GM21526 (cell line): ENCODE data around the gene C1QB.
"Not testable (repeated sequence)": the region's sequence is repeated elsewhere in the genome, so short reads cannot be mapped to it uniquely, and the experiment has no call there.

Source experiments
- ATAC-seq: cut with Tn5 transposase; IDR thresholded peaks from one replicate; pipeline ENCODE4 v1.9.1; 2021; ENCODE audit warnings: moderate library complexity; ENCODE audit not compliant: unreplicated experiment, low FRiP score

Gene C1QB

DNA sequence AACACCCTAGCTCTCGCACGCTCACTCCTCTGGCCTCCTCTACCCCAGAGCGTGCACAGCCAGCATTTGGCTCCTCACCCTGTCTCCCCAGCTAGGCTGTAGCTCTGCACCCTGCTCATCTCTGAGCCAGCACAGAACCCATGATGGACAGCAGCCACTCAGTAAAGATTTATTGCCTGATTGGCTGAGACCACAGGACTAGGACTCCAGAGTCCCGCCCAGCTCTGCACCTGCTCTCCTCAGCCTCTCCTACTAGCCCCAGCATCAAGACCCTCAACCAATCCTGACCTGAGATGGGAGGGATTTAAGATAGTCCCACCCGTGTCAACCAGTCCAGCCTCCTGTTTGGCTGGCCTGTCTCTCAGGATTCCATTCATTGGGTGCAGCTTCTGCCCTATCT, 9.3 kb downstream of the C1QB start:
- no peak for ATAC-seq

DNA sequence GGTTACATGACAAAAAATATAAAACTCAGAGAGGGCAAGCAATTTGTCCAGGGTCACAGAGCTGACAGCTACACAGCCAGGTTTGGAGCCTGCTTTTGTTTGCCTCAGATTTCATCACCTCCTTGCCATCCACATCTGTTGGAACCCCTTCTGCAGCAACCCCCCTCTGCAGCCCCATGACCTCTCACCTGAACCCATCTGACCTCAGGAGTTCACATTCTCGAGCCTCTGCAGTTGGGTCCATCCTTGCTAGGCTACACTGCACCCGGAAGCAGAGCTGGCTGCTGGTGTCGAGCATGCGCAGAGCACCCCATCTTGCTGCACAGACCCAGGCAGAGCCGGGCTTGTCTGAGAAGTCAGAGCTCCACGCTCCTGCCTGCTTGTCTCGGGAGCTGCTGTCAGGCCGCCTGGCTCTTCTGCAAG, 10.0 kb downstream of the C1QB start:
- no peak for ATAC-seq

DNA sequence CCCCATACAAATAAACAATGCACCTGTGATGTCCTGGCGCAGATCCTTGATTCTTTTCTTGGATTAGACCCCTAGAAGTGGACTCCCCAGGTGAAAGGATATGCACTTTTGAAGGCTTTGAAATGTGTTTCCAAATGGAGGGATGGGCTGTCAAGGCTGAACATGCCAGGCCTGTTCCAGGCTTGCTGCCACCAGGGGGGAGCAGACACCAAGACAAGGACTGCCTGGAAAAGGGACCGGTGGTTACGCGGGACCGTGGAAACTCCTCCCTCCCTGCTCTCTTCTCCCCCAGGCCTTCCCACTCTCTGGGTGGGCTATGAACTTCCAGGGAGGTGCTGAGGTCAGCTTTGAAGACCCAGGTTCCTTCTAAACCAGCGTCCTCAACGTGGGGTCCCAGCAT, 12.7 kb downstream of the C1QB start:
- no peak for ATAC-seq

DNA sequence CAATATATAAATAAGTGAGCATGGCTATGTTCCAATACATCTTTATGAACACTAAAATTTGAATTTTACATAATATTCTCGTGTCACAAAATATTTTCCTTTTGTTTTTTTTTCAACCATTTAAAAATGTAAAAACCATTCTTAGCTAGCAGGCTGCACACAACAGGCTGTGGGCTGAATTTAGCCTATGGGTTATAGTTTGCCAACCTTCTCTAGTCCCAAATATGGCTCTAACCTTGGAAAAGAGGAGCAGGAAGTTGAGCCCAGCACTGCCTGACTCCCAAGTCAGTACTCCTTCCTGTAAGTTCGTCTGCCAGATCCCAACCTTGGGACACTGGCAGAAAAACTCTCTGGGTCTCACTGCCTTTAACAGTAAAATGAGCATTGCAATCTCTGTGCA, 13.4 kb downstream of the C1QB start:
- no peak for ATAC-seq

DNA sequence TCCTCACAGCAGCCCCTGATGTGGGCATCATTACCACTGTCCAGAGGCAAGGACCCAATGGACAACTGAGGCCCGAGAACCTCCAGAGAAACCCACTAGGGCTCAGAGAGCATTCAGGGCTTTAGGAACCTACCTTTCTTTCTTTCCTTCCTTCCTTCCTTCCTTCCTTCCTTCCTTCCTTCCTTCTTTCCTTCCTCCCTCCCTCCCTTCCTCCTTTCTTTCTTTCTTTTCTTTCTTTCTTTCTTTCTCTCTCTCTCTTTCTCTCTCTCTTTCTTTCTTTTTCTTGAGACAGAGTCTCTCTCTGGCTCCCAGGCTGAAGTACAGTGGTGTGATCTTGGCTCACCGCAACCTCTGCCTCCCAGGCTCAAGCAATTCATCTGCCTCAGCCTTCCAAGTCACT, 15.8 kb downstream of the C1QB start:
- ATAC-seq, result not testable (repeated sequence)

DNA sequence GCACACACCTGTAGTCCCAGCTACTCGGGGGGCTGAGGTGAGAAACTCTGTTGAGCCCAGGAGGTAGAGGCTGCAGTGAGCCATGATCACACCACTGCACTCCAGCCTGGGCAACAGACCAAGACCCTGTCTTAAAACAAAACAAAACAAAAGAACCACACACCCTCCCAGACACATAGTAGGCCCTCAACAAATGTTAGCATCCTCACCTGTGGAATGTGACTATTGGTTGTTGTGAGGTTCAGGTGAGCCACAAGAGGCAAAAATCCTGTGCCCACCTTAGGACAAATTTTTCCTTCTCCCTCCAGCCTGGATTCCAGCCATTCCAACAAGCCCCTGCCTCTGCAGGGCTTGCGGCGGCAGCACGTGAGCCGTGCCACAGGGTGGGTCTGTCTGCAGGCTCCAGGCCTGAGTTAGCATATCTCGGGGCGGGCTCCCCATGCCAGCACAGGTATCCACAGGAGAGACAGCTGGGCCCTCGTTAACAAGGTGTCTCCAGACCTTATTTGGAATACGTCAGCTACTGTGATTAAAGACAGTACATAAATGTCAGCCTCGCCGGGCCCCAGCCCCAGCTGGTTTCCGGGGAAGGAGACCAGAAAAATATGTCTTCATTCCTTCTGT, 17.4 kb downstream of the C1QB start:
- no peak for ATAC-seq

DNA sequence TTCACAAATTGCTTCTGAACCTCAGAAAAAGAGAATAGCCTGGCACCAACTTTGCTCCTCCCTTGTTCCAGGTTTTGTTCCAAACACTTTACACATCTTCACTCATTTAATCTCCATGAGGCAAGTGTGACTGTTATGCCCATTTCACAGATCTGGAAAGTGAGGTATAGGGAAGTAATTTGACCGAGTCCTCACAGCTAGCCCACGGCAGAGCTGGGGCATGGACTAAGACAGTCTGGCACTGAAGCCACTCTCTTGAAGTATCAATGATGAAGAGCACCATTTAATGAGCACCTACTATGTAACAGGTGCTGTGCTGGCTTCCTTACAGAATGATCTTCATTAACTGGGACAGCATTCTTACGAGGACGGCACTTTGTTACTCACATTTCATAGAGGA, 19.0 kb downstream of the C1QB start:
- no peak for ATAC-seq

DNA sequence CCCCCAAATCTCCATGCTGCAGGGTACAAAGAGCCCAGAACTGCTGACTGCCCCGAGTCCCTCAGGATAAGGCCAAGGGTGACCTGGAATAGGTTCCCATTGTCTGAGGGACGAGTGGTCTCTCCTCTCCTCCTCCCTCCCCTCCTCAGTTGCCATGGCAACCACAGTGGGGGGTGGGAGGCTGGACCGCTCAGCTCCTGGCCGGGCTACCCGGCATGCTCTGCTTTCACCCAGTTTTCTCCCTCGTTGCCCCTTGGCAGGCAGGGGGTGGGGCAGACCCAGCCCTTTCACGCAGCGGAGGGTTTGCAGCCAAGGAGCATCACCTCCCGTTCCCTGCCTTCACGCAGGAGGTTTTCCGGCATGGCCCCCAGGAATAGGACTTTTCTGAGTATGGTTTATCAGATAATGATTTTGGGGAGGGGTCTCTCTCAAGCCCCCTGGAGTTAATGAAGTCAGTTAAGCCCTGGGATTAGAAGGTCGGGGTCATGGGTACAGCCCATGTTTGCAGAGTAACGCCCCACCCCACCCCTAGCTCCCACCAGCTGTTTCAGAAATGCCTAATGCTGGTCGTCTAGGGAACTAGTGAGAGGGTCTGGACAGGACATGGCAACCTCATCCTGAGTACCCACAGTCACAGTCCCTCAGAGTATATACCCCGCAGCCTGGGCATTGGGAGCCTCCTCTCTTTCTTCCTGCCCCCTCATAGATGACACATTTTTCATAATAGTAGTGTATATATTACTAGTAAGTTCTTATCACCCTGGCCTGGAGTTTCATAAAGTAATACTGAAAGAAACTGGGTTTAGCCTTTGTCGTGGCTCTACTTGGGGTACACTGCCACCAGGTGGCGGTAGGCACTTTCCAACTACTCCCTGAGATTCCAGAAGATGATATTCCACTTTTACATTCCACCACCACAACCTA, 20.7 kb downstream of the C1QB start:
- ATAC-seq, result no peak

DNA sequence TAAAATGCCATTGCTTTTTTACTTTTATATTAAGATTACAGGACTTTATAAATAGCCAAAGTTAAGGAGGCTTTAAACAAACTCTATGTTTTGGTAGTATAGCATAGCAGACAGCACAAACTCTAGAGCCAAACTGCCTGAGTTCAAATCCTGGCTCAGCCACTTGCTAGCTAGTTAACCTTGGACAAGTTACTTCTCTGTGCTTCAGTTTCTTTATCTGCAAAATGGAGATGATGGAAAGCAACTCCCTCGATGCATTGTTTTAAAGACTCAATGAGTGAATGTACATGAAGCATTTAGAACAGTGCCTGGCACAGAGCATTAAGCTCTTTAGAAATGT, 21.3 kb downstream of the C1QB start:
- ATAC-seq, result no peak

DNA sequence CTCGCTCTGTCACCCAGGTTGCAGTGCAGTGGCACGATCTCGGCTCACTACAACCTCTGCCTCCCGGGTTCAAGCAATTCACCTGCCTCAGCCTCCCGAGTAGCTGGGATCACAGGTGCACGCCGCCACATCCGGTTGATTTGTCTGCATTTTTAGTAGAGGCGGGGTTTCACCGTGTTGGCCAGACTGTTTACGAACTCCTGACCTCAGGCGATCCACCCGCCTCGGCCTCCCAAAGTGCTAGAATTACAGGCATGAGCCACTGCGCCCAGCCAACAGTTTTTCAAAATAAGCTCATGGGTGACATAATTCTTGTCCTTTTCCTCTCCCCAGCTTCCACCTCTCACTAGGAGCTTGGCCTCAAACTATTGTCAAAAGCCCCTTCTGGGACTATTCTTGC, 23.1 kb downstream of the C1QB start:
- ATAC-seq, result not testable (repeated sequence)

DNA sequence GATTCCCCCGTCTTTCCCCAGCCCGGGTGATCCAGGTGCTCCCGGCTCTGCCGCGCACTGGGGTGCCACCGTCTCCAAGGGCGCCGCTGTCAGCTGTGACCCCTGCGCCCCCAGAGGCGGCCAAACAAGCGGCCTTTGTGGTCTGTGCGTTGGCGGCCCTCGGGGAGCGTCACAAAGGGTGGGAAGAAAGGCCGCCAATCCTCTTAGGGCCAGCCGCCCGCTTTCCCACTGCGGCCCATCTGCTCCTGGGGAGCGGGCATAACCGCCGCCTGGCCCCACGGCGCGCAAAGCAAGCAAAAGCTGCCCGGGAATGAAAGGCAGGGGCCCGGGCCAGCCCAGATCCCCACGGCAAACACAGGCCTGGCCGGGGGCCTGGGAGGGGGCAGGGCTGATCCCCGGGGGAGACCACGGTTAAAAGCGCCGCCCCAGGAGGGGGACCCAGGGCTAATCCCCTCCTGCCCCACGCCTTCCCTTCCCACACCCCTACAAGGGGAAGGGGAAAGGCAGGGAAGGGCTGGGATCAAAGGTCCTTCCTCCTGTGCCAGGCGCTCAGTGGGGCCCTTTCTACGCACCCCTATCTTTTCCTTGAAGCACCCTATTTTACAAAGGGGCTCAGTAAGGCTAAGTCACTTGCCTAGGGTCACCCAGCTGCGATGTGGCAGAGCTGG, 24.0 kb downstream of the C1QB start:
- ATAC-seq, result no peak

DNA sequence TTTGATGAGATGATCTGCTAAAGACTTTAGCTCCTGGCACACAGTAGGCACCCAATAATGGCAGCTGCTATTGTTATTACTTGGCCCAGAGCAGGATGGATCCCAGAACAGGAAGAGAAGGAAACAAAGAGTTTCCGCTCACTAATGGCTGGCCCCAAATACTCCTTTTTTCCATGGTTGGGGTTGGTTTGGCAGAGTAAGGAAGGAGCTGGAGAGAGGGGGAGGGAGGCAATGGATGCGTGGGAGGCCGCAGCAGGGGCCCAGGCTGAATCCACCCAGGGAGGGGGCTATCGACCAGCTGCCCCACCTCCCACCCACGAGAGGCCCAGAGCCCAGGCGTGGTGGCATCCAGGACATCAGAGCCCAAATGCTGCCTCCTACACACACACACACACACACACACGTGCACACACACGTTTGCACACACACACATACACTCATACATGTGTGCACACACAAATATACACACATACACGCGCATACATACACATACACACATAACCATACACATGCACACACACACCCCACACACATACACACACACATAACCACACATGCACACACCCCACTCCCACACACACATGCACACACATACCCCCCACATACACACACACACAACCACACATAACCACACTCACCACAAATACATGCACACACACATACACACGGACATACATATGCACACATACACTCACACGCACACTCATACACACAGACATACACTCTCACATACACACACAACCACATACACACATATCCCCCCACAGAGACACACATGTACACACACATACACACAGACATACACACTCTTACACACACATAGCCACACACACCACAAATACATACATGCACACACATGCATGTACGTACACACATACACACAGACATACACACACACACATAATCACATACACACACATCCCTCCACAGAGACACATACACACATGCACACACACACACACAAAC, 25.2 kb downstream of the C1QB start:
- ATAC-seq, result no peak

DNA sequence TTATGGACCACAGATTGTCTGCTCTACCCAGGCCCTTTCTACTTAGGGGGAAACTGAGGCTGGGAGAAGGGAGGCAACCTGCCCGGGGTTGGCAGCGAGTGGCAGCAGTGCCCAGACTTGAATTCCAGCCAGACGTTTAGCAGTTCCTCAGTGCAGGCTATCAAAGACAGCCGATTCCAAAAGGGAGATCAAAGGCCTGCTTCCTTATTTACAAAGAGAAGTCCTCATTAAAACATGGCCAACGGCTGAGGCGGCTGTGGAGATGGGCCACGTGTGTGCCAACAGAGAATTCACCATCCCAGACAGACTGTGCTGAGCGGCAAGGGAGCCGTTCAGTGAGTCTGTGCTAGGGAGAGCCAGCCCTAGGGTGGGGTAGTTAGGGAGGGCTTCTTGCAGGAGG, 27.7 kb downstream of the C1QB start:
- no peak for ATAC-seq

DNA sequence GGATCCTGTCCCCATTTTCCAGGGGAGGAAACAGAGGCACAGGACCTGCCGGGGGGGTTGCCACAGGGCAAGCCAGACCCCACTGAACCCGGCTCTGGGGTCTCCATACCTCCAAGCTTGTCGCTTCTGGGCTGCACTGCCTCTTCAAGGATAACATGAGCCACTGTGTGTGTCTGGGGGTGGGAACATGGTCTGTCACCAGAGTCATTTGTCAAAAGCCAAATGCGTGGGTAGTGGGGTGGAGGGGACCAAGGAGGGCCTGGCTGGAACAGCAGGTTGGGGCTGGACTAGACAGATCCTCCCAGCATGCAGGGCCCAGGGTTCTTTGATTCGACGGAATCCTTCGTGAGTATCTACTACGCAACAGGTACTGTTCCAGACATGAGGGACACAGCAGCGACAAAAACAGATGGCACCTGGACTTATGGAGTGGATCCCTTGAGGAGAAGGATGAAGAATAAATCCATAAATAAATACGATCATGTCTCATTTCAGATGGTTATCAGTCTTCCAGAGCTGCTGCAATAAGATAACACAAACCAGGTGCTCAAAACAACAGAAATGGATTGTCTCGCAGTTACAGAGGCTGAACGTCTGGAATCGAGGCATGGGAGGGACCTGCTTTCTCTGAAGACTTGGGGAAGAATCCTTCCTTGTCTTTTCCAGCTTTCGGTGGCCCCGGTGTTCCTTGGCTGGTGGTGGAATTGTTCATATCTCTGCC, 28.7 kb downstream of the C1QB start:
- no peak for ATAC-seq

DNA sequence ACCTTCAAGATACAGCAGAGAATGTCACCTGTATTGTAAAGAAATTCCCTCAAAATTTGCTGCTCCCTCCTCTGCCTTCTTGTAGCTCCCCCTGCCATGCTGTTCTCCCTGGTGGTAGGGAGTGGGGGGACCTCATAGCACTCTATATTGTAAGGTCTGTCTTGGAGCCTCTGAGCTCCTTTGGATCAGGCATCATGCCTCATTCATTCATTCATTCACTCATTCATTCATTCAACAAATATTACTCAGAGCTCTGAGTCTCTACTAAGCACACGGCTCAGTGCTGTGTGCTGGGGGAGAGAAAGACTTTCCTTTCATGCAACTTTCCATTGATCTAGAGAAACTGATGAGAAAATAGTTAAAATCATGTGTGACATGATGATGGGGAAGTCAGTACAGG, 30.5 kb downstream of the C1QB start:
- no peak for ATAC-seq

DNA sequence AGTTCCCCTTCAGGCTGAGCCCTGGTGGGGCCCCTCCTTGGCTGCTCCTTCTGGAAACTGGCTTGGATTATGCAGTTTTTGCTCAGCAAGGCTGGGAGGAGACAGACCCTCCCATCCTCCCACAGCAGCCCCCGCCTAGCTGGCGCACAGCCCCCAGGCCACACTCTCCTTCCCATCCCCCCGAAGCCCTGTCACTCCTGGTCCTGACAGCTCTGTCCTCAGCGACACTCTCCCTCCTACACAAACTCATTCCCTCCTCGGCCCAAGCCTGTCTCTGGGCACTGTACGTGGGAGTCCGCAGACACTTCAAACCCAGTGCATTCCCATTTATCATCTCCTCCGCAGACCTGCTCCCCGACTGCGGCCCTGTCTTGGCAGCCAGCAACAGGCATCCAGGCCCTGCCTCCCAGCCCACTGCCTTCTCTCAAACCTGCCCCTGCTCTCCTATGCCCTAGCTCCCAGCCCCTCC, 32.6 kb downstream of the C1QB start:
- ATAC-seq, result no peak

DNA sequence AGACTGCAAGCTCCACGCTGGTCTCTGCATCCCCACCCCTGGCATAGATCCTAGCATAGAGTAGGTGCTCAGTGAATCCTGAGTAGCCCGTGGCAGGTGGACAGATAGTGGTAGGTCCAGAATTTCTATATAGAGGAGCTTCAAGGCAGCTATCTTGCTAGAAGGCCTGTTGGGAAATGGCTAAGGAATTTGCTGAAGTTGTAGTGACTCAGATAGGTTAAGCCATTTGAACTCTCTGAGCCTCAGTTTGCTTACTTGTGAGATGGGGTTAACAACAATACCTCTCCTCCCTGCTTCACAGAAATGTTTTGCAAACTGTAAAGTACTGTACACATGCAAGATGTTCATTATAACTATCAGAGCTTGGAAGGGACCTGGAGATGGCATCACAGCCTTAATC, 34.2 kb downstream of the C1QB start:
- ATAC-seq, result no peak

DNA sequence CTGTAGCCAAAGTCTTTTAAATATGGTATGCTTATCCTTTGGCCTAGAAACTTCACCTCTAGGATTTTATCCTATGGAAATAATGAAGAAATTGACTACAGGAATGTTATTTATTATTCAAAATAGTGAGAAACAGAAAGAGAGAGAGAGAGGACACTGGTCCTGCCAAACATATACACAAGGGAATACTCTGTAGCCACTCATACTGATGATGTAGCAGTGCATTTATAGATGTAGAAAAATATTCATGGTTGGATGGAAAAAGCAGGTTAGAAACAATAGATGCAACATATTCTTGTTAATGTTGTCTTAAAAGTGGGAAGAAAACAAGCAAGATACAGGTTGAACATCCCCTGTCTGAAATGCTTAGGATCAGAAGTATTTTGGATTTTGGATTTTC, 35.4 kb downstream of the C1QB start:
- no peak for ATAC-seq

DNA sequence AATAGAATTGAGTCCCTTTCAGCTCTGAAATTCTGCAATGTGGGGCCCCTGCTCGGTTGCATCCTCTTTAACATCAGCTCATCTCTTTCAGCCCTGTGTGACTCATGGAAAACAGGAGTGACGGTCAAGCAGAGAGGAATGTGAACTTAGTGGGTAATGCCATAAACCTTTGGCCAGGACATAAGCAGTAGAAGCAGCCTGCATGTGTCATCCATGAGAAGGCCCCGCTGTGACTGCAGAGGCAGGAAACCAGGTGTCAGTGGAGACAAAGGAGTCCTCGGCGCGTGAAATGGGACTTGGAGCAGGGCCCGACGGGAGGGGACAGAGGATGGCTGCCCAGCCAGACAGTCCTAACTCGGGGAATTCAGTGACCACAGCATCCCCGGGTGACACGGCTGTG, 36.5 kb downstream of the C1QB start:
- ATAC-seq, result no peak
